D721Med (cell line): ENCODE data around the gene RGS5.
A peak's percentile ranks its signal among the peaks of the same experiment; 100 is the strongest.

ENCODE experiments used
- DNase-seq: peaks from one replicate; pipeline ENCODE4 v3.0.0; 2011; ENCODE audit warnings: low spot score; ENCODE audit not compliant: insufficient read length
- FAIRE-seq: peaks from 2 replicates; lab custom pipeline; 2011; peaks lifted over from hg19 to GRCh38; lab: Jason Lieb, UNC
- TF ChIP-seq, protein P1 (sequence below): IDR thresholded peaks from 2 replicates; pipeline ENCODE4 v1.5.1; 2012; ENCODE audit warnings: mild to moderate bottlenecking, control low read depth; ENCODE audit not compliant: insufficient read depth; ENCODE audit errors: missing control alignments

RGS5 gene

DNA sequence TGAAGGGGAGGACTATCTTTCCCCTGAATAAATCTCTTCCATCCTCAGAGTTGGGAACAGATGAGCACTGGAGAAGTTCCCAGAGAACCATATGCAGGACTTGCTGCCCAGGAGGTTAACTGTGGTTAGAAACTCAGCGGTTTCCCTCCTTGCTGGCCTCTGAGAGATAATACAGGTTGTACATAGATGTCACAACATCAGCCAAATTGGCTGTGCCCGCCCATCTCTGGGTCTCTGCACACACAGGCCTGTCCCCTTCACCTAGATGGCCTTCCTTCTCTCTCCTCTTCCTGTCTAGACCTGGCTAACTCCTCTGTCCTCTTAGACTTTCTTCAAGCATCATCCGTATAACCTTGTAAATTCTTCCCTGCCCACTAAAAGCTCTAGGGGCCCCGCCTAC, 5.7 kb downstream of the RGS5 start:
- TF ChIP-seq, protein P1, sequence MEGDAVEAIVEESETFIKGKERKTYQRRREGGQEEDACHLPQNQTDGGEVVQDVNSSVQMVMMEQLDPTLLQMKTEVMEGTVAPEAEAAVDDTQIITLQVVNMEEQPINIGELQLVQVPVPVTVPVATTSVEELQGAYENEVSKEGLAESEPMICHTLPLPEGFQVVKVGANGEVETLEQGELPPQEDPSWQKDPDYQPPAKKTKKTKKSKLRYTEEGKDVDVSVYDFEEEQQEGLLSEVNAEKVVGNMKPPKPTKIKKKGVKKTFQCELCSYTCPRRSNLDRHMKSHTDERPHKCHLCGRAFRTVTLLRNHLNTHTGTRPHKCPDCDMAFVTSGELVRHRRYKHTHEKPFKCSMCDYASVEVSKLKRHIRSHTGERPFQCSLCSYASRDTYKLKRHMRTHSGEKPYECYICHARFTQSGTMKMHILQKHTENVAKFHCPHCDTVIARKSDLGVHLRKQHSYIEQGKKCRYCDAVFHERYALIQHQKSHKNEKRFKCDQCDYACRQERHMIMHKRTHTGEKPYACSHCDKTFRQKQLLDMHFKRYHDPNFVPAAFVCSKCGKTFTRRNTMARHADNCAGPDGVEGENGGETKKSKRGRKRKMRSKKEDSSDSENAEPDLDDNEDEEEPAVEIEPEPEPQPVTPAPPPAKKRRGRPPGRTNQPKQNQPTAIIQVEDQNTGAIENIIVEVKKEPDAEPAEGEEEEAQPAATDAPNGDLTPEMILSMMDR: no peak
- FAIRE-seq (no peak), DNase-seq (no peak)

DNA sequence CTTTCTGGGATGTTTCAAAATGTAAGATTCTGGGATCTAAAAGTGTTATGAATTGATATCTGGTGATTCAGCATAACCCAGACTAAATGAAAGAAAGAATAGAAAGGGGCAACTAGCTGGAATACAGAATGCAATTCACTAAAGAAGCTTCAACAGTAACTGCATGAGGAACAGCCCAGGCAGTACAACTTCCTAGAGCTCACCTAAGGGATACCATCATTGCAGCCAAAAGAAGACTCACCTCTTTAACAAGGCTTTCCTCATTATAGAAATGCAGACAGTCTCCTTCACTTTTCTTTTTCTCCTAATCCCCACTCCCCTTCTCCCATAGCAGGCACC, 6.3 kb downstream of the RGS5 start:
- FAIRE-seq (no peak), DNase-seq (no peak)
- TF ChIP-seq, protein P1: no peak

DNA sequence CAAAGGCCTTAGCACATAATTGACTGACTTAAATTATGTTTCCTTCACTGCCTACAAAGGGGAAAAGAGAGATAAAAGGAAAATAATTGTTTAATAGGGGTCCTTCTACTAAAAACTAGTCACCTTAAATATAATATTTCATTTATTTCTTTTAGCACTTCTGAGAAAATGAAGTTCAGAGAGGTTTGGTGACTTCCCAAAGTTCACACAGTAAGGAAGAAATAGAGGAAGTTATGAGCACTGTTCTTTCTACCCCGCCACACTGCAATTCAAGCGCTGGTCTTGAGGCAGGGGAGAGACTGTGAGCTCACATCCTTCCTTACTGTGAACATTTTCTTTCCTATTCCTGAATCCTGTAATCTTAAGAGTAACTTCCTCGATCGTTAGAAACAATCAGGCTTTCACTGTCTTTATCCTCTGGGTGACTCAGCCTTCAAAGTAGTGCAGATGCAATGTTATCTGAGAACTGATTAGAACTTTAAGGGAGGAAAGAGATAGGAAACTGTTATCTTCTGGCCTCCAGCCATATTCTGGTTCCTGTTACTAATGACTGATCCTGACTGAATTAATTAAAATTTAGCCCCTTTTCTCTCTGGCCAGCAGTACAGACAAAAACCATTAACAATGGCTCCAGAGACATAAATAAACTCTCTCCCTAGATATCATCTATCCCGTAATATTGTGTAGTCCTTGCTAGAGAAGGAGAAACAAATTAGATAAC, 6.8 kb downstream of the RGS5 start:
- DNase-seq (no peak), FAIRE-seq (no peak)

DNA sequence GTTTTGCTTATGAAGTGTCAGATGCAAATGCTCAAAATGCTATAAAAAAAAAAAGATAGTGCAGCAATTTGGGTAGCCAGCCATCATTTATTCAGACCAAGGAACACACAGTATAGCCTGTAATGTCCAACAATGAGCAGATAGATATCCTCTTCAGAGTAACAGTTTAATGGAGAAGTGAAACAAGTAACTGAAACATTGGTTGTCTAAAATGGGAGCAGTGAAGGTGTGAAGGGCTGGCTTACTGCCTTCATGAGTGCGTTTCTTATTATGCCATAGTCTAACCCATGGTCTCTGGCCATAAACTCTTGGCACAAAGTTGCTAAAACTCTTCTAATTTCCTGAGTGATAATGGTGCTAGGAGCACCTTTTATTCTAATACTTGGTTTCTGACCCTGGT, 11.4 kb downstream of the RGS5 start:
- FAIRE-seq (no peak), DNase-seq (no peak)
- TF ChIP-seq, protein P1: no peak

More for the DNA sequence above, 6.8 kb downstream of the RGS5 start:
- TF ChIP-seq, protein P1: no peak

DNA sequence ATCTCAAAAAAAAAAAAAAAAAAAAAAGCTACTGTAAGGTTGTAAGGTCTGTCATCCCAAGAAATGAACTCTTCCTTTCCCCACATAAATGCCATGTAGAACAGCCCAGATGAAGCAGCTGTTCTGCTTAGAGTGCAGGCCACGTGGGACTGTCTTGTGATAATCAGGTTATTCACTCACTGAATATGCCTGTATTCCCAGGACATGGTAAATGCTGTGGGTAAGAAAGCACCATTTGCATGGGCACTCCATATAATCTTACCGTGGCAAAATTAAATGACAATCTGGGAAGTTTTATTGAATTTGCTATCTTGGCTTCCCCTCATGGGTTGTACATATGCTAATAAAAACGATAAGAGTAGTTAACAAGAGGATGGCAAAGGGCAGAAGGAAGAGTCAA, 13.8 kb downstream of the RGS5 start:
- FAIRE-seq (no peak), DNase-seq (no peak)
- TF ChIP-seq, protein P1: no peak

DNA sequence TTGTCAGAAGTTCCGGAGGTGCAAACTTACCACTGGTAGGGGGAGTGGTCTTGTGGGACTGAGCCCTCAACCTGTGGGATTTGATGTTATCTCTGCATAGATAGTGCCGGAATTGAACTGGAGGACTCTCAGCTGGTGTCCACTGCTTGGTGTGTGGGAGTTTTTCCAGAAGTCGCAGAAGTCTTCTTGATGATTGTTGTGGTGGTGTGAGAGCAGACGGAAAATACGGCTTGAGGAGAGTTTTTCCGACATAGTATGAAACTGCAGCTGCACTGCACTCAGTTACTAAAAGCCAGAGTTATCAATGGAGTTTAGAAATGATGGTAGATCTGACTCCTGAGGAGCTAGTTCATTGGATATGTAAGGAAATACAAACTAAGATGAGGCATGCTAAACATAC, 14.9 kb downstream of the RGS5 start:
- no peak for DNase-seq
- FAIRE-seq: no peak
- TF ChIP-seq, protein P1: no peak

DNA sequence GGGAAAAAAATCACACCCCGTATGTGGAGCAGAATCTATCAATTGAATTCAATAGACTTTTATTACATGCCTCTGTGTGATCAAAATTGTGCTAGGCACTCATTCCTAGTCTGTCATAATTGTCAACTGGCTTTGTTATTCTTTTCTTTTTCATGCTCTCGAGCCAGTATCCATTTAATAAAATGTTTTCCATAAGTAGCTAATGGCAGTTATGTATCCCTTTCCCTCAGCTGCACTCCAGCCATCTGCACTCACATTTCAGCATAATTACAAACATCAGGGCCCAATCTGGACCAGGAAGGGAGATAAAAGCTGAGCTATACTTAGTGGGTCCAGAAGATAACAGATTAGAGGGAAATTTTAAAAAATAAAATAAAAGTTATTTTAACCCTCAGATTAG, 15.9 kb downstream of the RGS5 start:
- DNase-seq (no peak), FAIRE-seq (peak; percentile 29)

More for the DNA sequence above, 15.9 kb downstream of the RGS5 start:
- TF ChIP-seq, protein P1: no peak
